Epithelial cell of esophagus (primary cell): ENCODE data around the gene HTRA3.

ENCODE experiments used
- DNase-seq: peaks from one replicate; pipeline ENCODE4 v3.0.0; 2010; ENCODE audit warnings: low read depth
- H3K4me3 ChIP-seq: 2 replicates; pipeline ENCODE4 v1.5.1; 2011; ENCODE audit warnings: mild to moderate bottlenecking, low read length, control low read depth
- CTCF ChIP-seq: IDR thresholded peaks from 2 replicates; pipeline ENCODE4 v1.5.1; 2011; ENCODE audit warnings: low read depth, mild to moderate bottlenecking, low read length, control low read depth, inconsistent platforms; ENCODE audit not compliant: insufficient read depth; ENCODE audit errors: missing control alignments

The HTRA3 gene

GRCh38 chr4:8292478-8293107, 23.0 kb downstream of the HTRA3 start:
- TF ChIP-seq CTCF = no peak
- no peak for DNase-seq
- no peak overlapping the region for H3K4me3 ChIP-seq

- no peak overlapping the region for H3K4me3 ChIP-seq
- TF ChIP-seq CTCF = no peak
- no peak for DNase-seq
These were observed 23.8 kb downstream of the HTRA3 start for GRCh38 chr4:8293131-8293975.

GRCh38 chr4:8294036-8294435, 24.5 kb downstream of the HTRA3 start:
- H3K4me3 ChIP-seq = no peak overlapping the region
- TF ChIP-seq CTCF = no peak
- DNase-seq = no peak

GRCh38 chr4:8294775-8295174, 25.2 kb downstream of the HTRA3 start:
- DNase-seq = no peak
- no peak for TF ChIP-seq CTCF
- H3K4me3 ChIP-seq = no peak overlapping the region

- no peak overlapping the region for H3K4me3 ChIP-seq
- TF ChIP-seq CTCF = no peak
- no peak for DNase-seq
These were observed 25.9 kb downstream of the HTRA3 start for GRCh38 chr4:8295471-8295870.

GRCh38 chr4:8296491-8296890, 26.9 kb downstream of the HTRA3 start:
- no peak overlapping the region for H3K4me3 ChIP-seq
- DNase-seq = no peak
- TF ChIP-seq CTCF = no peak
